Caki2 (cell line): ENCODE results near the gene ROR1. TPM values are rescaled to one million over a fixed set of nuclear protein-coding genes. Genes with fewer than 3 reads are reported as not detected.

Experiments
- DNase-seq: peaks from one replicate; pipeline ENCODE4 v3.0.0-alpha.2; 2015; ENCODE audit warnings: low read depth
- in situ Hi-C: cut with HindIII; loops from 2 replicates; pipeline ENCODE4 v1.10.0; 2016; ENCODE audit warnings: low sequenced_read_pairs, low pct_unique_long_range_greater_than_20kb, mixed read lengths
- total RNA-seq: library from RNA; depleted of rRNA; stranded (reverse); fragments of >200 nt; shearing (Covaris generic); gene quantifications from 2 replicates; pipeline ENCODE4 v1.2.3, GENCODE V29; 2014; ENCODE audit warnings: low replicate concordance

ROR1 gene
- total RNA-seq, 1 experiment from 2014 or later, result 3.4 TPM

- no peak for DNase-seq
- in situ Hi-C loops, result no loop called here
These were observed 20.2 kb upstream of the ROR1 start for GRCh38 chr1:63753591-63753990.

- DNase-seq, result no peak
- in situ Hi-C loops, result no loop called here
These were observed 17.0 kb upstream of the ROR1 start for GRCh38 chr1:63756839-63757238.

- no peak for DNase-seq
- in situ Hi-C loops, result no loop called here
These were observed 16.5 kb upstream of the ROR1 start for GRCh38 chr1:63757334-63757733.

- in situ Hi-C loops, result no loop called here
- DNase-seq, result no peak
These were observed 15.0 kb upstream of the ROR1 start for GRCh38 chr1:63758791-63759190.

GRCh38 chr1:63759778-63760177, 14.0 kb upstream of the ROR1 start:
- in situ Hi-C loops, result no loop called here
- no peak for DNase-seq

GRCh38 chr1:63770381-63770780, 3.4 kb upstream of the ROR1 start:
- no peak for DNase-seq
- in situ Hi-C loops, result no loop called here

- in situ Hi-C loops, result no loop called here
- DNase-seq, result peak; percentile 13
These were observed 1.6 kb upstream of the ROR1 start for GRCh38 chr1:63772201-63772600.

GRCh38 chr1:63772876-63773275, 941 bp upstream of the ROR1 start:
- DNase-seq, result no peak
- in situ Hi-C loops, result no loop called here

- in situ Hi-C loops, result no loop called here
- no peak for DNase-seq
These were observed 362 bp upstream of the ROR1 start for GRCh38 chr1:63773496-63773814.

- DNase-seq, result peak; percentile 53
- in situ Hi-C loops, result no loop called here
These were observed 1.0 kb downstream of the ROR1 start for GRCh38 chr1:63774617-63775417.

- DNase-seq, result no peak
- in situ Hi-C loops, result no loop called here
These were observed 1.8 kb downstream of the ROR1 start for GRCh38 chr1:63775418-63776127.

GRCh38 chr1:63777286-63777685, 3.5 kb downstream of the ROR1 start:
- in situ Hi-C loops, result no loop called here
- no peak for DNase-seq

GRCh38 chr1:63777965-63778880, 4.4 kb downstream of the ROR1 start:
- in situ Hi-C loops, result no loop called here
- no peak for DNase-seq

GRCh38 chr1:63779338-63780211, 5.8 kb downstream of the ROR1 start:
- DNase-seq, result no peak
- in situ Hi-C loops, result no loop called here

- no peak for DNase-seq
- in situ Hi-C loops, result no loop called here
These were observed 6.7 kb downstream of the ROR1 start for GRCh38 chr1:63780565-63780964.

GRCh38 chr1:63782982-63783381, 9.2 kb downstream of the ROR1 start:
- in situ Hi-C loops, result no loop called here
- no peak for DNase-seq

GRCh38 chr1:63784083-63784482, 10.3 kb downstream of the ROR1 start:
- in situ Hi-C loops, result no loop called here
- no peak for DNase-seq
